Effector memory CD8-positive, alpha-beta T cell (primary cell): ENCODE data around the gene CNTN4.

Source experiments
- ATAC-seq: fragments of 150-1000 bp; cut with Tn5 transposase; replicated peaks from 2 replicates; pipeline ENCODE4 v1.10.0; 2021; ENCODE audit warnings: mild to moderate bottlenecking, moderate library complexity
- DNase-seq, 3 experiments: peaks; one replicate each; pipeline ENCODE4 v3.0.0; 2021
- H3K27ac Mint-ChIP-seq, 2 donors: one replicate each; pipeline ENCODE4 v1.8.0; 2022; ENCODE audit warnings: mild to moderate bottlenecking in 2 of 2, mixed read lengths in 2 of 2, moderate library complexity in 2 of 2
- H3K27me3 Mint-ChIP-seq, 2 donors: one replicate each; pipeline ENCODE4 v1.8.0; 2022; ENCODE audit warnings: mixed read lengths in 2 of 2
- H3K36me3 Mint-ChIP-seq: one replicate; pipeline ENCODE4 v1.8.0; 2022; ENCODE audit warnings: mild to moderate bottlenecking, moderate library complexity, mixed read lengths; ENCODE audit not compliant: insufficient read depth
- H3K4me1 Mint-ChIP-seq, 2 donors: one replicate each; pipeline ENCODE4 v1.8.0; 2022; ENCODE audit warnings: low read depth in 2 of 2, mixed read lengths in 2 of 2
- H3K4me3 Mint-ChIP-seq, 2 donors: one replicate each; pipeline ENCODE4 v1.8.0; 2022; ENCODE audit warnings: mild to moderate bottlenecking in 2 of 2, mixed read lengths in 2 of 2, moderate library complexity in 2 of 2
- H3K9me3 Mint-ChIP-seq, 2 donors: one replicate each; pipeline ENCODE4 v1.8.0; 2022; ENCODE audit warnings: mixed read lengths in 2 of 2

CNTN4 gene

DNA sequence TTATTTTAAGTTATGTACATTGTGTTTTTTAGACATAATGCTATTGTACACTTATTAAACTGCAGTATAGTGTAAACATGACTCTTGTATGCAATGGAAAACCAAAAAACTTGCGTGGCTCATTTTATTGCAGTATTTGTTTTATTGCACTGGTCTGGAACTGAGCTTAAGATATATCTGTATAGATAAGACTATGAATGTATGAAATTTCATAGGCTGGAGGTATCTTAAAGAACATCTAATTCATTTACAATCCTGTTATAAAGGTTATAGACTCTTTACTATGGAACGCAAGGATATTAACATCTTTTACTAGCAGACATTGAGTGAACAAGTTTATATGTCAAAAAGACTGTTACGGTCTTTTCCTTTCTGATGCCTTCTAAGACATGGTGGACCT lies 552.1 kb downstream of the CNTN4 start:
- DNase-seq = no peak
- Mint-ChIP-seq H3K9me3 (peaks cover 0 to 7% of the 10 kb centered on the region in 2 donors), H3K27ac (no peak overlapping the region)

DNA sequence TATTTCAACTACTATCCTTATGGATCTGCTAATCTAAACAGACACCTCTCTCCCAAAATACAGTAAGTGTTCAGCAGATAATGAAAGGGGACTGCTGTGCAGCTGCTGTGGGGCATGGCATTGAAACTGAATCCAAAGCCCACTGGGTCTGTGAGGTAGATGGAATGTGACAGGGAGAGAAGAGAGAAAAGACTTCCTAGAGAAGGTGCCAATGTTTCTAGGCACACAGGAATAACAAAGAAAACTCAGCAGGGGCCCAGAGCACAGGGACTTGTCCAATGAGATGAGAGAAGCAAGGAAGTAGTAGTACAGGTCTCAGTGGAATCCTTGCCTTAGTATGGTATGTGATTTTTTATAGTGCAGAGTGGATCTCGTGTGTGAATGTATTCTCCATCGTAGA lies 553.7 kb downstream of the CNTN4 start:
- H3K27me3 Mint-ChIP-seq = peaks cover 0 to 9% of the 10 kb centered on the region in 2 donors
- H3K4me3 Mint-ChIP-seq = no peak overlapping the region
- no peak overlapping the region for H3K27ac Mint-ChIP-seq
- DNase-seq (no peak), ATAC-seq (no peak)
- H3K4me1 Mint-ChIP-seq = no peaks in the 10 kb centered on the region
- peaks cover 0 to 7% of the 10 kb centered on the region in 2 donors for H3K9me3 Mint-ChIP-seq
- no peaks in the 10 kb centered on the region for H3K36me3 Mint-ChIP-seq

More for the DNA sequence above, 552.1 kb downstream of the CNTN4 start:
- ATAC-seq = no peak
- H3K36me3 Mint-ChIP-seq = no peaks in the 10 kb centered on the region
- no peaks in the 10 kb centered on the region for H3K27me3 Mint-ChIP-seq
- H3K4me1 Mint-ChIP-seq = no peaks in the 10 kb centered on the region
- no peak overlapping the region for H3K4me3 Mint-ChIP-seq

DNA sequence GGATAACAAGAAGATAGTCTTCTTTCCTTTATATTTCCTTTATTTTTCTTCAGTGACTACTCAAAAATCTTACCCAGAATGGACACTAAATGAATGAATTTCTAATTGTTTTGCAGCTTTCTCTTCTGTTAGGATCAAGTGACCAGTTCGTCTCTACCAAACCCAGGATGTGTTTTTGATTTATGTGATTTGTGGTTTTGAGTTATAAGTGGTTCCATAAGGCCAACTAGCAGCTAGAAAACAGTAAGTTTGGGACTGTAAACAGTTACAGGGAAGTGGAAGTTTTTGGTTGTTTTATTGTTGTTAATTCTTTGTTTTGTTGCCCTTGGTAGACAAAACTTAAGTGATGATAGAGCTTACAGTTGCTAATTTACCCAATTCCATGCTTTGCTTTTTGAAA lies 555.0 kb downstream of the CNTN4 start:
- ATAC-seq (no peak), DNase-seq (no peak)
- Mint-ChIP-seq H3K27me3 (peaks cover 0 to 9% of the 10 kb centered on the region in 2 donors), H3K9me3 (peaks cover 0 to 7% of the 10 kb centered on the region in 2 donors), H3K36me3 (no peaks in the 10 kb centered on the region), H3K4me1 (no peaks in the 10 kb centered on the region), H3K27ac (no peak overlapping the region), H3K4me3 (no peak overlapping the region)

DNA sequence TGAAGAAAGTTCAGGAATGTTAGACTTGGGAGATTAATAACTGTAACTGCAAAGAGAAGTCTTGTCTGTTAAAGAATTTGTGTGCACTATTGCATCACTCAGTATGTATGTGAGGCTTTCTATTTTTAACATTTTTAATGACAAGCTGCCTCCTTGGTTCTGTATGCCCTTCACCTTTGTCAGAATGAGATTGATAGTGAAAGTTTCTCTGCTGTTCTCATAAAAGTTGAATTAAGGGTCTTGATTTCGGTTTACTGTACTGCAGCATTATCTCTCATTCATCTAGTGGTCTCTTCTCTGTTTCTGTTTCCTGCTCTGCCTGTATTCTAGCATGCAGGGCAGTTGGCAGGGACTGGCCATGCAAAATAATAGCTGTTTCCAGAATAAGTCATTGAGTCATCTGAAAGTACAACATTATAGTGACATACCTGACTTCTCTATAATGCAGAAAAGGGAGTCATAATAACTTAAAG lies 556.6 kb downstream of the CNTN4 start:
- no peak overlapping the region for H3K27ac Mint-ChIP-seq
- H3K9me3 Mint-ChIP-seq = peaks cover 0 to 4% of the 10 kb centered on the region in 2 donors
- peaks cover 0 to 9% of the 10 kb centered on the region in 2 donors for H3K27me3 Mint-ChIP-seq
- DNase-seq (no peak), ATAC-seq (no peak)
- H3K4me1 Mint-ChIP-seq = no peaks in the 10 kb centered on the region
- no peak overlapping the region for H3K4me3 Mint-ChIP-seq
- no peaks in the 10 kb centered on the region for H3K36me3 Mint-ChIP-seq

- no peak for DNase-seq
- Mint-ChIP-seq H3K4me1 (no peaks in the 10 kb centered on the region), H3K36me3 (no peaks in the 10 kb centered on the region), H3K27me3 (peaks cover 0 to 9% of the 10 kb centered on the region in 2 donors), H3K9me3 (peaks cover 0 to 4% of the 10 kb centered on the region in 2 donors), H3K27ac (no peak overlapping the region), H3K4me3 (no peak overlapping the region)
- ATAC-seq = no peak
These were observed 558.4 kb downstream of the CNTN4 start for GRCh38 chr3:2656806-2657777.

- ATAC-seq (no peak), DNase-seq (no peak)
- Mint-ChIP-seq H3K4me1 (no peaks in the 10 kb centered on the region), H3K27me3 (peaks cover 0 to 9% of the 10 kb centered on the region in 2 donors), H3K9me3 (no peaks in the 10 kb centered on the region), H3K36me3 (no peaks in the 10 kb centered on the region), H3K27ac (no peak overlapping the region), H3K4me3 (no peak overlapping the region)
These were observed 559.3 kb downstream of the CNTN4 start for GRCh38 chr3:2657971-2658370.

GRCh38 chr3:2659896-2660295 lies 561.2 kb downstream of the CNTN4 start:
- H3K4me1 Mint-ChIP-seq = no peaks in the 10 kb centered on the region
- H3K27ac Mint-ChIP-seq = no peak overlapping the region
- H3K27me3 Mint-ChIP-seq = peaks cover 0 to 9% of the 10 kb centered on the region in 2 donors
- DNase-seq (no peak), ATAC-seq (no peak)
- H3K4me3 Mint-ChIP-seq = no peak overlapping the region
- H3K9me3 Mint-ChIP-seq = no peaks in the 10 kb centered on the region
- H3K36me3 Mint-ChIP-seq = no peaks in the 10 kb centered on the region

DNA sequence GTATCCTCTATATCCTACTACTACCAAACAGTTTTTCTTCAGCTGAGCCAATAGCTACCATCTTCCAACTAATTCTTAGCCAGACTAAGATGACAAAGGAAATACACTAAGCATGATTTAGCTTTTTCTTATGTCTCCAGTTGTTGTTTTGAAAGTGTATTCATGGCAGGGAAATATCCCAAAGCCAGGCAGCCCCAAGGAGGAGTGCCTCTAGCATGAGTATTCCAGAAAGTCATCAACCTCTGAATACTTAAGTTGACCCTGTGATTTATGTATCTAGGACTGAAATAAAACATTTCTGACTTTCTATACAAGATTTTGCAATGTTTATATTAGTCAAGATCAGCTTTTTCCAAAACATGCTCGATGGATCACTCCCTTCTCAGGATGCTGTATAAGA lies 562.4 kb downstream of the CNTN4 start:
- Mint-ChIP-seq H3K36me3 (no peaks in the 10 kb centered on the region), H3K27ac (no peak overlapping the region), H3K4me1 (no peaks in the 10 kb centered on the region), H3K4me3 (no peak overlapping the region), H3K9me3 (no peaks in the 10 kb centered on the region), H3K27me3 (peaks cover 0 to 7% of the 10 kb centered on the region in 2 donors)
- DNase-seq (no peak), ATAC-seq (no peak)

GRCh38 chr3:2677501-2677900 lies 578.8 kb downstream of the CNTN4 start:
- no peak overlapping the region for H3K4me3 Mint-ChIP-seq
- ATAC-seq (no peak), DNase-seq (no peak)
- H3K36me3 Mint-ChIP-seq = no peaks in the 10 kb centered on the region
- no peak overlapping the region for H3K27ac Mint-ChIP-seq
- H3K4me1 Mint-ChIP-seq = no peaks in the 10 kb centered on the region
- H3K9me3 Mint-ChIP-seq = peaks cover 0 to 2% of the 10 kb centered on the region in 2 donors
- peaks cover 0 to 9% of the 10 kb centered on the region in 2 donors for H3K27me3 Mint-ChIP-seq

DNA sequence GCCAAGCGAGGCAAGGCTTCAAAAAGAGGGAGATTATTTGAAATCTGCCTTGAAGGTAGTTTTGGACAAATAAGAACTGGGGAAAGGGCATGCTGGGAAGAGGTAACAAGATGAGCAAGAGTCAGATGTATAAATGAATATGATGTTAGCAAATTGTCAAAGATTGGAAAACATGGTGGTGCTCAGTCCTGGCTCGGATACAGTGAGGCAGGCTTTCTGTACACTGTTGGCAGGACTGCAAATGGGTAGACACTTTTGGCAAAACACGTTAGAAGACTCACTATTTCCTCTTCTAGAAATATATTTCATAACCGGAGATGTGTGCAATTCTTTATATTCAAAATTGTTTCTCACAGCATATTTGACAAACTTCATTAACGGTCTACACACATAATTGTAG lies 581.6 kb downstream of the CNTN4 start:
- Mint-ChIP-seq H3K4me1 (no peaks in the 10 kb centered on the region), H3K36me3 (no peaks in the 10 kb centered on the region), H3K9me3 (peaks cover 0 to 2% of the 10 kb centered on the region in 2 donors), H3K4me3 (no peak overlapping the region), H3K27ac (no peak overlapping the region), H3K27me3 (peaks cover 0 to 9% of the 10 kb centered on the region in 2 donors)
- no peak for DNase-seq
- no peak for ATAC-seq

DNA sequence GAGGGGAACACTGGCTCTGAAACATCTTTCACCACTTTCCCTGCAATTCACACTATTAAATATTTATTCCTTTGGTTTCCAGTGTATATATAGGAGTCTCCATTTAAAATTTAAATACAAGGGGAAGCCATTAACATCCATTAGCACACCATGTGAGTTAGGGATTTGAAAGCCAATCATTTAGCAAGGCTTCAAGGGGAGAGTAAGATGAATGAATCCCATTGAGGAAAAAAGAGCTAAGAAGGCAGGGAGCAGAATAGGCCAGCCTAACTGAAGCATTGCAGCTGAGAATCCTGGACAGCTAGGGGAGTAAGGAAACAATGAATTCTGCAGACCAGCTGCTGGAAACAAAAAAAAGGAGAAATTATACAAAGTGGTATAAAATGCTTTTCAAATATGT lies 585.4 kb downstream of the CNTN4 start:
- Mint-ChIP-seq H3K4me1 (no peaks in the 10 kb centered on the region), H3K4me3 (no peak overlapping the region), H3K27ac (no peak overlapping the region), H3K36me3 (no peaks in the 10 kb centered on the region), H3K27me3 (peaks cover 0 to 9% of the 10 kb centered on the region in 2 donors), H3K9me3 (peaks cover 0 to 2% of the 10 kb centered on the region in 2 donors)
- no peak for ATAC-seq
- DNase-seq = no peak

GRCh38 chr3:2686816-2687502 lies 588.3 kb downstream of the CNTN4 start:
- Mint-ChIP-seq H3K4me1 (no peaks in the 10 kb centered on the region), H3K36me3 (no peaks in the 10 kb centered on the region), H3K27me3 (no peaks in the 10 kb centered on the region), H3K4me3 (no peak overlapping the region), H3K27ac (no peak overlapping the region), H3K9me3 (no peaks in the 10 kb centered on the region)
- DNase-seq (no peak), ATAC-seq (no peak)

GRCh38 chr3:2697589-2697988 lies 598.9 kb downstream of the CNTN4 start:
- DNase-seq (no peak), ATAC-seq (no peak)
- Mint-ChIP-seq H3K9me3 (no peaks in the 10 kb centered on the region), H3K36me3 (no peaks in the 10 kb centered on the region), H3K4me1 (no peaks in the 10 kb centered on the region), H3K27me3 (peaks cover 0 to 10% of the 10 kb centered on the region in 2 donors), H3K4me3 (no peak overlapping the region), H3K27ac (no peak overlapping the region)
